GM21390 (cell line): ENCODE results near the gene NAIP.
"Not testable (repeated sequence)": the region's sequence is repeated elsewhere in the genome, so short reads cannot be mapped to it uniquely, and the experiment has no call there.

Source experiments
- ATAC-seq: cut with Tn5 transposase; IDR thresholded peaks from one replicate; pipeline ENCODE4 v1.9.1; 2021; ENCODE audit not compliant: unreplicated experiment

NAIP gene

GRCh38 chr5:71025289-71025953 lies at the start of gene NAIP:
NAIP (minus strand) TSS chr5:71025339; CDS start chr5:71012915, 12,424 bp downstream.
- not testable (repeated sequence) for ATAC-seq

GRCh38 chr5:71067262-71067928 lies 42.3 kb upstream of the NAIP start, which contains the start of gene GTF2H2:
GTF2H2 (minus strand) TSS chr5:71067676; CDS start chr5:71062763, 4,913 bp downstream.
- peak; percentile 94 for ATAC-seq

- ATAC-seq = not testable (repeated sequence)
Measured at GRCh38 chr5:71061322-71061721, 36.2 kb upstream of the NAIP start.

GRCh38 chr5:71059426-71059825 lies 34.3 kb upstream of the NAIP start:
- ATAC-seq = not testable (repeated sequence)

- ATAC-seq = not testable (repeated sequence)
Measured at GRCh38 chr5:71044808-71045207, 19.7 kb upstream of the NAIP start.

- ATAC-seq = not testable (repeated sequence)
Measured at GRCh38 chr5:71044128-71044527, 19.0 kb upstream of the NAIP start.

GRCh38 chr5:71031046-71031776 lies 6.1 kb upstream of the NAIP start:
- not testable (repeated sequence) for ATAC-seq

- ATAC-seq = not testable (repeated sequence)
Measured at GRCh38 chr5:71020643-71021042, 4.5 kb downstream of the NAIP start.

GRCh38 chr5:71018376-71019005 lies 6.6 kb downstream of the NAIP start:
- not testable (repeated sequence) for ATAC-seq

GRCh38 chr5:71014176-71014575 lies 11.0 kb downstream of the NAIP start:
- no peak for ATAC-seq

GRCh38 chr5:71013575-71013974 lies 11.6 kb downstream of the NAIP start:
- no peak for ATAC-seq

GRCh38 chr5:71011194-71011792 lies 13.8 kb downstream of the NAIP start:
- ATAC-seq = no peak

GRCh38 chr5:71006983-71007382 lies 18.2 kb downstream of the NAIP start:
- not testable (repeated sequence) for ATAC-seq

- ATAC-seq = not testable (repeated sequence)
Measured at GRCh38 chr5:70984882-70985281, 40.3 kb downstream of the NAIP start.

- not testable (repeated sequence) for ATAC-seq
Measured at GRCh38 chr5:70967220-70967619, 57.9 kb downstream of the NAIP start.

- not testable (repeated sequence) for ATAC-seq
Measured at GRCh38 chr5:70964531-70964930, 60.6 kb downstream of the NAIP start.

- not testable (repeated sequence) for ATAC-seq
Measured at GRCh38 chr5:70953068-70953467, 72.1 kb downstream of the NAIP start.

GRCh38 chr5:70932560-70932959 lies 92.6 kb downstream of the NAIP start:
- ATAC-seq = not testable (repeated sequence)

GRCh38 chr5:70931709-70932368 lies 93.3 kb downstream of the NAIP start:
- not testable (repeated sequence) for ATAC-seq

- not testable (repeated sequence) for ATAC-seq
Measured at GRCh38 chr5:70925211-70925562, 100.0 kb downstream of the NAIP start.
